ENCODE measurements around the gene ZNF512.

The ZNF512 gene

DNA sequence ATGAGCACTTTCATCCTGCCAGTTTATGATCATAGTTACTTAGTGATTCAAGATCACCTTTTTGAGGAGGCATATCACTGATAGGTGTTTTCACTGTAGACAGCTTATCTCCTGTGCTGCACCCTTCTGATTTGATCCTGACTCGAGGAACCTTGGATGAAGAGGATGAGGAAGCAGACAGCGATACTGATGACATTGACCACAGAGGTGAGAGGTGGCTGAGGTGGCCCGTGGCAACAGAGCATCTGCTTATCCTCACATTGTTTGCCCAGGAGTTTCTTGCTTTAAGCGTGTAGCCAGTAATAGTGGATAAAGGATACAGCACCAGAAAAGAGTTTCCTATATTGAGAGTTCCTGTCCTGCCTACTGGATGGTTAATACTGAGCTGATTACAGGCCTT is 64.9 kb downstream of the ZNF512 start:
- TF ChIP-seq CTCF (conservative IDR thresholded peaks at IDR 0.05; ENCODE audit: low read length) (no peak), EZH2phosphoT487 (IDR thresholded peaks at IDR 0.05; ENCODE audit: borderline replicate concordance) (no peak)
- H3K4me2 ChIP-seq (ENCODE audit: low read depth, low read length, poor library complexity, severe bottlenecking): no peak overlapping the region
- H3K9me3 ChIP-seq (ENCODE audit: insufficient read depth, low read depth, low read length): no peaks in the 10 kb centered on the region
- no peaks in the 10 kb centered on the region for H4K20me1 ChIP-seq (ENCODE audit: insufficient read depth, low read length, poor library complexity, severe bottlenecking)
- peaks cover 54% of the 10 kb centered on the region; the same call in 1 of the 2 replicates for H3K36me3 ChIP-seq (ENCODE audit: insufficient read depth, low read length)
- 0 out of 2 replicates have a peak, but pooled peaks cover 4% of the 10 kb centered on the region for H3F3A ChIP-seq (ENCODE audit: low read depth)
- H3K4me1 ChIP-seq (ENCODE audit: insufficient read depth, low read length, poor library complexity, severe bottlenecking): no peaks in the 10 kb centered on the region
- no peaks in the 10 kb centered on the region for H3K9me2 ChIP-seq (replicated peaks; ENCODE audit: low read depth, low read length)
- H3K27me3 ChIP-seq (ENCODE audit: insufficient read depth, low read length, poor library complexity, severe bottlenecking): no peaks in the 10 kb centered on the region
- no peak overlapping the region for H3K9ac ChIP-seq (ENCODE audit: low read depth, low read length, poor library complexity, severe bottlenecking)
- no peaks in the 10 kb centered on the region for H3K79me2 ChIP-seq (ENCODE audit: insufficient read depth, low read length)
- no peak overlapping the region for H2AFZ ChIP-seq (ENCODE audit: low read length)
- no peak overlapping the region for H3K4me3 ChIP-seq (ENCODE audit: low read length, poor library complexity, severe bottlenecking)

- H3K9ac ChIP-seq (ENCODE audit: low read depth, low read length, poor library complexity, severe bottlenecking): no peak overlapping the region
- no peak overlapping the region for H3K4me2 ChIP-seq (ENCODE audit: low read depth, low read length, poor library complexity, severe bottlenecking)
- no peaks in the 10 kb centered on the region for H3K4me1 ChIP-seq (ENCODE audit: insufficient read depth, low read length, poor library complexity, severe bottlenecking)
- no peaks in the 10 kb centered on the region for H3K27me3 ChIP-seq (ENCODE audit: insufficient read depth, low read length, poor library complexity, severe bottlenecking)
- no peaks in the 10 kb centered on the region for H3K9me3 ChIP-seq (ENCODE audit: insufficient read depth, low read depth, low read length)
- no peaks in the 10 kb centered on the region for H3K9me2 ChIP-seq (replicated peaks; ENCODE audit: low read depth, low read length)
- TF ChIP-seq CTCF (conservative IDR thresholded peaks at IDR 0.05; ENCODE audit: low read length) (no peak), EZH2phosphoT487 (IDR thresholded peaks at IDR 0.05; ENCODE audit: borderline replicate concordance) (no peak)
- no peak overlapping the region for H3K4me3 ChIP-seq (ENCODE audit: low read length, poor library complexity, severe bottlenecking)
- H4K20me1 ChIP-seq (ENCODE audit: insufficient read depth, low read length, poor library complexity, severe bottlenecking): no peaks in the 10 kb centered on the region
- peaks cover 76% of the 10 kb centered on the region; the same call in 1 of the 2 replicates for H3K36me3 ChIP-seq (ENCODE audit: insufficient read depth, low read length)
- 0 out of 2 replicates have a peak, but pooled peaks cover 4% of the 10 kb centered on the region for H3F3A ChIP-seq (ENCODE audit: low read depth)
- H3K79me2 ChIP-seq (ENCODE audit: insufficient read depth, low read length): no peaks in the 10 kb centered on the region
- no peak overlapping the region for H2AFZ ChIP-seq (ENCODE audit: low read length)
These were observed 68.2 kb downstream of the ZNF512 start for GRCh38 chr2:27651056-27651455.

DNA sequence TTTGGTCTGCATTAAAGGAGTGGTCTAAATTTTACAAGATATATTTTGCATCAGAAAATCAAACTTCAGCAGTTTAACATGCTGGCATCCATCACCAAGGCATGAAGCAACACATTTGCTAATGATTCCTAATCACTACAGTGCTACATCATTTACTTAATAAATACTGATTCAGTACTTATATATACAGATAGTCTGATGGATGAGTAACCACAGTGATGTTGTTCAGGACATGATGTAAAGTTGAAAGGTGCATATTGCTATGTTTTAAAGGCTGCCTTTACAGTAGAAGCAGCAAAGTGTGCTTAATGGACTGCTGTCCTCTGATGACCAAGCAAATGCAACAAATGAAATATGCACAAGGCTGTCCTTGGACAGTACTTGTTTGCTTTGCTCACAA is 69.5 kb downstream of the ZNF512 start:
- no peak overlapping the region for H2AFZ ChIP-seq (ENCODE audit: low read length)
- no peaks in the 10 kb centered on the region for H4K20me1 ChIP-seq (ENCODE audit: insufficient read depth, low read length, poor library complexity, severe bottlenecking)
- no peaks in the 10 kb centered on the region for H3K9me3 ChIP-seq (ENCODE audit: insufficient read depth, low read depth, low read length)
- no peak overlapping the region for H3K4me2 ChIP-seq (ENCODE audit: low read depth, low read length, poor library complexity, severe bottlenecking)
- H3K79me2 ChIP-seq (ENCODE audit: insufficient read depth, low read length): no peaks in the 10 kb centered on the region
- TF ChIP-seq EZH2phosphoT487 (IDR thresholded peaks at IDR 0.05; ENCODE audit: borderline replicate concordance) (no peak), CTCF (conservative IDR thresholded peaks at IDR 0.05; ENCODE audit: low read length) (no peak)
- H3K27me3 ChIP-seq (ENCODE audit: insufficient read depth, low read length, poor library complexity, severe bottlenecking): no peaks in the 10 kb centered on the region
- 0 out of 2 replicates have a peak, but pooled peaks cover 4% of the 10 kb centered on the region for H3F3A ChIP-seq (ENCODE audit: low read depth)
- no peak overlapping the region for H3K9ac ChIP-seq (ENCODE audit: low read depth, low read length, poor library complexity, severe bottlenecking)
- no peaks in the 10 kb centered on the region for H3K9me2 ChIP-seq (replicated peaks; ENCODE audit: low read depth, low read length)
- no peaks in the 10 kb centered on the region for H3K4me1 ChIP-seq (ENCODE audit: insufficient read depth, low read length, poor library complexity, severe bottlenecking)
- H3K4me3 ChIP-seq (ENCODE audit: low read length, poor library complexity, severe bottlenecking): no peak overlapping the region
- H3K36me3 ChIP-seq (ENCODE audit: insufficient read depth, low read length): peaks cover 84% of the 10 kb centered on the region; the same call in 1 of the 2 replicates
